ENCODE results near the gene TBPL1. TPM values are rescaled to one million over a fixed set of nuclear protein-coding genes. Genes with fewer than 3 reads are reported as not detected.

TBPL1 gene
- polyA plus RNA-seq, 1 donor (not counting 4 experiments of a cell fraction or from before 2014, with no cell fraction given) = 39.1 TPM

DNA sequence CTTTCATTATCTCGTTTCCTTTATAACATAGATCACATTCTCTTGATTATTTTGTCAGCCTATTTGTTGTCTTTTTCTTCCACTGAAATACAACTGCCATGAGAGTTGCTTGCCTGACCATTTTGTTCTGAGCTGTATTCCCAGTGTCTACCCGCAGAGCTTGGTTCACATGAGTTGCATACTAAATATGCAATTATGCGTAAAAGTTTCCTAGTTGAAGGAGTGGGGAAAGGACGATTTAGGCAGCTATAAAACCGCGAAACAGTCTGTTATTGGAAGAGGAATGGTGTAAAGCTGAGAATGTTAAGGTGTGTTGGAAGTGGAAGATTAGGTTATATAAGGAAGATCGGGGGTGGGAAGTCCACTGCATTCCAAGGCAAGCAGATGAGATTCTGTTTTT, 8.8 kb downstream of the TBPL1 start:
- Histone ChIP-seq H3K79me2 (ENCODE audit: control insufficient read depth, insufficient read depth, low read length) (peaks cover 75% of the 10 kb centered on the region), H3K9me3 (ENCODE audit: control insufficient read depth, low read depth, low read length) (no peaks in the 10 kb centered on the region), H3K4me2 (ENCODE audit: control insufficient read depth, extremely low read depth, insufficient read depth, low read depth, low read length) (peak overlapping the region; percentile 1), H3K9ac (ENCODE audit: control insufficient read depth, extremely low read depth, insufficient read depth, low read length) (no peak overlapping the region), H3K36me3 (ENCODE audit: control insufficient read depth in 2 of 2, extremely low read depth in 1 of 2, insufficient read depth in 2 of 2, low read length in 2 of 2) (no peaks in the 10 kb centered on the region), H4K20me1 (ENCODE audit: control insufficient read depth, extremely low read depth, insufficient read depth, low read length) (no peaks in the 10 kb centered on the region), H3K9me1 (ENCODE audit: control insufficient read depth, extremely low read depth, insufficient read depth, low read length) (no peaks in the 10 kb centered on the region), H3K4me1 (ENCODE audit: control insufficient read depth, extremely low read depth, insufficient read depth, low read length) (peaks cover 3% of the 10 kb centered on the region), H3K4me3 (ENCODE audit: control insufficient read depth in 2 of 3, extremely low read depth in 1 of 3, insufficient read depth in 2 of 3, low read depth in 1 of 3, low read length in 3 of 3) (no peak overlapping the region), H3K27ac (ENCODE audit: control insufficient read depth, insufficient read depth, low read length) (no peak overlapping the region), H2AFZ (ENCODE audit: control insufficient read depth, low read length) (no peak overlapping the region), H3K27me3 (ENCODE audit: control insufficient read depth, extremely low read depth, insufficient read depth, low read length) (no peaks in the 10 kb centered on the region)
- dilution Hi-C loops (cut with MboI; ENCODE audit: extremely low pct_ligation_motif_present, low sequenced_read_pairs) = no loop called here
- no peak for FAIRE-seq
- TF ChIP-seq, protein P1, sequence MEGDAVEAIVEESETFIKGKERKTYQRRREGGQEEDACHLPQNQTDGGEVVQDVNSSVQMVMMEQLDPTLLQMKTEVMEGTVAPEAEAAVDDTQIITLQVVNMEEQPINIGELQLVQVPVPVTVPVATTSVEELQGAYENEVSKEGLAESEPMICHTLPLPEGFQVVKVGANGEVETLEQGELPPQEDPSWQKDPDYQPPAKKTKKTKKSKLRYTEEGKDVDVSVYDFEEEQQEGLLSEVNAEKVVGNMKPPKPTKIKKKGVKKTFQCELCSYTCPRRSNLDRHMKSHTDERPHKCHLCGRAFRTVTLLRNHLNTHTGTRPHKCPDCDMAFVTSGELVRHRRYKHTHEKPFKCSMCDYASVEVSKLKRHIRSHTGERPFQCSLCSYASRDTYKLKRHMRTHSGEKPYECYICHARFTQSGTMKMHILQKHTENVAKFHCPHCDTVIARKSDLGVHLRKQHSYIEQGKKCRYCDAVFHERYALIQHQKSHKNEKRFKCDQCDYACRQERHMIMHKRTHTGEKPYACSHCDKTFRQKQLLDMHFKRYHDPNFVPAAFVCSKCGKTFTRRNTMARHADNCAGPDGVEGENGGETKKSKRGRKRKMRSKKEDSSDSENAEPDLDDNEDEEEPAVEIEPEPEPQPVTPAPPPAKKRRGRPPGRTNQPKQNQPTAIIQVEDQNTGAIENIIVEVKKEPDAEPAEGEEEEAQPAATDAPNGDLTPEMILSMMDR (optimal IDR thresholded peaks at IDR 0.05 in 1 of 3, IDR thresholded peaks at IDR 0.05 in 1 of 3, conservative IDR thresholded peaks at IDR 0.05 in 1 of 3; ENCODE audit: extremely low read depth in 1 of 3, insufficient read depth in 2 of 3, low read length in 3 of 3) = no peak
- TF ChIP-seq EZH2 (IDR thresholded peaks at IDR 0.05; ENCODE audit: low read length) = no peak
- DNase-seq (ENCODE audit: low read depth, low spot score) = no peak

GRCh38 chr6:133964052-133964451, 11.0 kb downstream of the TBPL1 start:
- H3K9me3 ChIP-seq (ENCODE audit: control insufficient read depth, low read depth, low read length) = no peaks in the 10 kb centered on the region
- H3K4me3 ChIP-seq (ENCODE audit: control insufficient read depth in 2 of 3, extremely low read depth in 1 of 3, insufficient read depth in 2 of 3, low read depth in 1 of 3, low read length in 3 of 3) = no peak overlapping the region
- dilution Hi-C loops (cut with MboI; ENCODE audit: extremely low pct_ligation_motif_present, low sequenced_read_pairs) = no loop called here
- peaks cover 61% of the 10 kb centered on the region for H3K79me2 ChIP-seq (ENCODE audit: control insufficient read depth, insufficient read depth, low read length)
- H3K27ac ChIP-seq (ENCODE audit: control insufficient read depth, insufficient read depth, low read length) = no peak overlapping the region
- H3K27me3 ChIP-seq (ENCODE audit: control insufficient read depth, extremely low read depth, insufficient read depth, low read length) = no peaks in the 10 kb centered on the region
- no peaks in the 10 kb centered on the region for H3K9me1 ChIP-seq (ENCODE audit: control insufficient read depth, extremely low read depth, insufficient read depth, low read length)
- TF ChIP-seq EZH2 (IDR thresholded peaks at IDR 0.05; ENCODE audit: low read length) = no peak
- TF ChIP-seq, protein P1 (optimal IDR thresholded peaks at IDR 0.05 in 1 of 3, IDR thresholded peaks at IDR 0.05 in 1 of 3, conservative IDR thresholded peaks at IDR 0.05 in 1 of 3; ENCODE audit: extremely low read depth in 1 of 3, insufficient read depth in 2 of 3, low read length in 3 of 3) = no peak
- H2AFZ ChIP-seq (ENCODE audit: control insufficient read depth, low read length) = no peak overlapping the region
- no peaks in the 10 kb centered on the region for H4K20me1 ChIP-seq (ENCODE audit: control insufficient read depth, extremely low read depth, insufficient read depth, low read length)
- DNase-seq (ENCODE audit: low read depth, low spot score) (no peak), FAIRE-seq (no peak)
- peaks cover 9% of the 10 kb centered on the region for H3K4me1 ChIP-seq (ENCODE audit: control insufficient read depth, extremely low read depth, insufficient read depth, low read length)
- no peak overlapping the region for H3K4me2 ChIP-seq (ENCODE audit: control insufficient read depth, extremely low read depth, insufficient read depth, low read depth, low read length)
- no peak overlapping the region for H3K9ac ChIP-seq (ENCODE audit: control insufficient read depth, extremely low read depth, insufficient read depth, low read length)
- H3K36me3 ChIP-seq (ENCODE audit: control insufficient read depth in 2 of 2, extremely low read depth in 1 of 2, insufficient read depth in 2 of 2, low read length in 2 of 2) = no peaks in the 10 kb centered on the region
